ENCODE results near the gene HACD1. TPM values are rescaled to one million over a fixed set of nuclear protein-coding genes. Genes with fewer than 3 reads are reported as not detected.
A peak's percentile ranks its signal among the peaks of the same experiment; 100 is the strongest.
"Not testable (repeated sequence)": the region's sequence is repeated elsewhere in the genome, so short reads cannot be mapped to it uniquely, and the experiment has no call there.

HACD1 gene
- total RNA-seq, 1 donor from 2014 or later, result 17.5 TPM

DNA sequence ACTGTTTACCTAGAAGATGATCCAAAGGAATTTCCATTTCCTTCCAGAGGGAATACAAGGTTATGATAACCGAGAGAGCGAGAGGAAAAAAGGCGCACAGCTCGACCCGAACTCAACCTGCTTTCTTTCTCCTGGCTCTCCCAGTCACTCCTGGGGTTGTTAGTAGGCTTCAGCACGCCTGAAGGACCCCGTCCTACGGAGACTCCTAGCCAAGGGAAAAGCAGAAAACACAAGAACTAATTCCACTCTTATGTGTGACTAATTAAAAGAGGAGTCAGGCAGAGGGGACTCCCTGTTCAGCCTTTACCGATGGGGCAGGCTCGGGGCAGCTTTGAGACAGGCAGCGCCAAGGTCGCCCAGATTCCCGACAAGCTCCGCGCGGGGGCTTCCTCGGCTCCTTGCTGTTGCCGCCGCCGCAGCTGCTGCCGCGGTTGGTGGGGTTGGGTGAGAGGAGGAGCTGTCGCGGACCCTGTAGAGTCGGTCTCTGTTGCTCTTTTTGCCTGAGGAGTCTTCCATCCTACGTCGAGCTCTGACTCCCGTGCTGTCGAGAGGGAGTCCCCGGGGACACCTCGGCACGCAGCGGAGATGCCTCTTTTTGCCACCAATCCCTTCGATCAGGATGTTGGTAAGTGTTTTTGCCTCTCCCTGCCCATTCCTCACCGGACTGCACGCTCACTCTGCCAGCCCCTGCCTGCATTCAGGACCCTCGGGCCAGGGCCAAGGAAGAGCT, 26.7 kb upstream of the HACD1 start, which contains the start of gene STAM:
STAM (plus strand) TSS at position 397 of the 730 bp plus-strand sequence; CDS start at position 586, 189 bp downstream.
- peak; percentile 92 to 96 for DNase-seq (ENCODE audit: low read depth in 2 of 2)

DNA sequence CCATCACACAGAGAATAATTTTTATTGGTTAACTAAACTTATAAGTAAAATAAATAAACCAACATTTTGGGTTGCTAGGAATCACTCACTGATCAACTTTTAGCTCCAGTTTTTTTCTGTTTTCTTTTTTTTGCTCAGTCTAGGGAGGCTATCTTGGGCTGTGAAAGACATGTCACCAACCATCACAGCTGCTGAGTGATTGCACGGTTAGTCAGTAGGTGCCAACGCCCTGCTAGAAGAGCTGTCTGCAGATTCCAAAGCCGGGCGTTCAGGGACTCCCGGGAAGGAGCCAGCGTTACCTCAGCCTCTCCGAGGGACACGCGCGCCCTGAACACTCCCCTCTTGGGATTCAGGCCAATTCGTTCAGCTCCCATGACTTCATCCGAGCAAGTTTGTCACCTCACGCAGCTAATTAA, 26.2 kb upstream of the HACD1 start:
- peak in 1 of 2 donors; percentile 87 for DNase-seq (ENCODE audit: low read depth in 2 of 2)

DNA sequence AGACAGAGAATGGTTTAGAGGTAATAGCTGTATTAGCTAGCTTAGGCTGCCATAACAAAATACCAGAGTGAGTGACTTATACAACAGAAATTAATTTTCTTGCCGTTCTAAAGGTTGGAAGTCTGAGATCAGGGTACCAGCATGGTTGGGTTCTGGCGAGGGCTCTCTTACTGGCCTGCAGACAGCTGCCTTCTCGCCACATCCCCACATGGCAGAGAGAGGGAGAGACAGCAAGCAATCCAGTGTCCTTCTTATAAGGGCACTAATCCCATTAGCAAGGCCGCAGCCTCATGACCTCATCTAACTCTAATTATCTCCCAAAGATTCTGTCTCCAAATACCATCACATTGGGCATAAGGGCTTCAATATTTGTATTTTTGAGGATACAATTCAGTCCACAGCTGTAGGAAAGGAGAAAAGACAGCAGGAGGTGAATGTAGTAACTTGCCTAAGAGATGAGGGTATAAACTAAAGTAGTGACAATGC, 23.2 kb upstream of the HACD1 start:
- no peak for DNase-seq (ENCODE audit: low read depth in 2 of 2)

DNA sequence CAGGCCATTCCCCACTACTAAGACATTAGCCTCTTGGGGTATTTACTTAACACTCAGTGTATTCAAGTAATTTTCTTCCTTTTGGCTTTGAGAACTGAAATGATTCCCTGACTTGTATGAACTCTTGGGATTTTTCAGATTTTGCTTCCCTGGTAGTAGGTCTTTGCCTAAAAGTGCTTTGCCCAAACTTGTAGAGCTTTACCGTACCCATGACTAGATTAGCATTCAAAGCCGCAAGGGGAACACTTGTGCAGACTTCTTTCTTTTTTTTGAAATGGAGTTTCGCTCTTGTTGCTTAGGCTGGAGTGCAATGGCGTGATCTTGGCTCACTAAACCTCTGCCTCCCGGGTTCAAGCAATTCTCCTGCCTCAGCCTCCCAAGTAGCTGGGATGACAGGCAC, 20.7 kb upstream of the HACD1 start:
- DNase-seq (ENCODE audit: low read depth in 2 of 2), result no peak

DNA sequence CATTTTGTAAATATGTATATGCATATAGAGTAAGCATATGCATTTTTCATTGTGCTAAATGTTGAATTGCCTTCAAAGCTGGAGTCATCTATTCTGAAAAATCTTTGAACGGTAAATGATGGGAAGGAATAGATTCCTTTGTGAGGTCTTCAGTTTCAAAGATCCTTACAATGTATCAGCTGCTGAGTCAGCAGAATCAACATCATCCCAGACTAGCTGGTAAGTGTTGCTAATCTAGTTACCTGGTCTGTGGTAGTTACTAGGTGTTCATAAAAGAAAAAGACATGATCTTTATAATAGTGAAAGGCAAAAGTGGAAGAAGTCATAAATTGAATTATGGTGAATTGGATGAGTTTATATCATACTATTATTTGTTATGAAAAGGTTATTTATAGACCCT, 16.2 kb upstream of the HACD1 start:
- DNase-seq (ENCODE audit: low read depth in 2 of 2), result no peak

DNA sequence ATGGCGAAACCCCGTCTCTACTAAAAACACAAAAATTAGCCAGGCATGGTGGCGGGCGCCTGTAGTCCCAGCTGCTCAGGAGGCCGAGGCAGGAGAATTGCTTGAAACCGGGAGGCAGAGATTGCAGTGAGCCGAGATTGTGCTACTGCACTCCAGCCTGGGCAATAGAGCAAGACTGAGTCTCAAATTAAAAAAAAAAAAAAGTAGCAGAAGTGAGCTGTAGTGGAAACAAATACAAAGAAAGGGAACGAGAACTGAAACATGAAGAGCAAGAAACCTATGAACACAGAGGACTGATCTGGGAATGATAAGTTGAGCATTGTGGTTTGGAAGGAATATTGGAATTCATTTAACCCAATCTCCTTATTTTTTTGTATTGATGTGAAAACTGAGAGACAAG, 15.4 kb upstream of the HACD1 start:
- not testable (repeated sequence) for DNase-seq (ENCODE audit: low read depth in 2 of 2)

DNA sequence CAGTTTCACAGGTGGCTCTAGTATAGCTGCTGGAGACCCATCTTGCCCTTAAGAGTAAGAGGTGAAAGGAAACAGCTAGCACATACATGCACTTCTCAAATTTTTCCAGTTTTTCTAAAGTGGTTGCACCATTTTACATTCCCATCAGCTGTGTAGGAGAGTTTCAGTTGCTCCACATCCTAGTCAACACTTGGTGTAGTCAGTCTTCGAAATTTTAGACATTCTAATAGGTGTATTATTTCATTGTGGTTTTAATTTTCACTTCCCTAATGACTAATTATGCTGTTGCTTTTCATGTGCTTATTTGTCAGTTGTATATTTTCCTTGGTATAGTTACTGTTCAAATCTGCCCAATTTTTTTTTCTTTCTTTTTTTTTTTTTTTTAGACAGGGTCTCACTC, 9.5 kb upstream of the HACD1 start:
- DNase-seq (ENCODE audit: low read depth in 2 of 2), result no peak

DNA sequence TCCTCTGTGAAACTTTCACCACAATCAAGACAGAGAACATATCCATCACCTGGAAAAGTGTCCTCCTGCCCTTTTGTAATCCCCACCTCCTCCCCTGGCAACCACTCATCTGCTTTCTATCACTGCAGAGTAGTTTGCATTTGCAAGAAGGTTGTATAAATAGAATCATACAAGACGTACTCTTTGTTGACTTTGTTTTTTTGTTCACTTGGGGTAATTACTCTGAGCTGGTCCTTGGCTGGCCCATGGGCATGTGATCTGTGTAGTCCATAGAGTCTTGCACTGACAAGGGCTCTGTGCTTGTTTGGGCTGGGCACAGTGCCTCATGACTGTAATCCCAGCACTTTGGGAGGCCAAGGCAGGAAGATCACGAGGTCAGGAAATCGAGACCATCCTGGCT, 7.8 kb upstream of the HACD1 start:
- DNase-seq (ENCODE audit: low read depth in 2 of 2), result no peak

DNA sequence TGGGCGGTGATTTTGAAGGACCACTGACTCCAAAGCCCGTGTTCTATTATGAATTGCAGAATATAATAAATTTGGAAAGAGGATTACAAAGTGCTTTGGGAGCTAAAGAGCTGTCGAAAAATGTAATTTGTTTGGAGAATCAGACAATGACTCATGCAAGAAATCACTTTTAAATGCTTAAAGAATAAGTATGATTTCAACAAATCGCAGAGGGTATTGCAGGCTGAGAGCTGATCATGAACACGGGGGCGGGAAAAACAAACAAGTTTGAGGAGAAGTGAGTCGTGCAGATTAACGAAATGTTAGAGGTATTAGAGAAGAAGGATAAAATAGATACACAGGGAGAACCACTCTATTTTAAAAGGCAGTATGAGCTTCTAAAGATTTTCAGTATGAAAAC, 4.9 kb upstream of the HACD1 start:
- no peak for DNase-seq (ENCODE audit: low read depth in 2 of 2)

DNA sequence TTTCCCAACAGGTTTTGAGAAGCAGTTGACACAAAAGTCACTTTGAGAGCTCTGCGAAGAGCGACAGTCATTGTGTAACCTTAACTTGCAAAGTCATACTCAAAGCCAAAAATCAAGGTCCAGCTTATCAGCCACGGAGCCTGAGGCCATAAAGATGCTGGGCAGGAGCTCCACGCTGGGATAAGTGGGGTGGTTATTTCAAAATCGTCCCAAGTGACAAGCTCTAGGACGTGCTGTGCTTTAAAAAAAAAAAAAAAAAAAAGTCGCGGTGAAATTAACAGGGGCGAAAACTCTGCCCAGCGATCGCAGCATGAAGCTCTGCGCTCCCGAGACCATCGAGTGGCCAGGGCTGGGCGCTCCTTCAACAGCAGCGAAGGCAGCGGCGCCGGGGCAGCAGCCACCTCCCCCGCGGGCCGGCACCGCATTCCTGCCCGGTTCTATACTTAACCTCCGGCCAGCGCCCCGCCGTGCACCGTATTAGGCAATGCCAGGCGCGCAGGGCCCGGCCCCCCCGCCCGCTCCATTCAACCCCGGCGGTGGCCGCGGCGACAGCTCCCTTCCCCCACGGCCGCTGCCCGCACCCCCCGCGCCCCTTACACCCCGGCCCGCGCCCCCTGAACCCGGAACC, 657 bp downstream of the HACD1 start:
- peak; percentile 61 to 63 for DNase-seq (ENCODE audit: low read depth in 2 of 2)

DNA sequence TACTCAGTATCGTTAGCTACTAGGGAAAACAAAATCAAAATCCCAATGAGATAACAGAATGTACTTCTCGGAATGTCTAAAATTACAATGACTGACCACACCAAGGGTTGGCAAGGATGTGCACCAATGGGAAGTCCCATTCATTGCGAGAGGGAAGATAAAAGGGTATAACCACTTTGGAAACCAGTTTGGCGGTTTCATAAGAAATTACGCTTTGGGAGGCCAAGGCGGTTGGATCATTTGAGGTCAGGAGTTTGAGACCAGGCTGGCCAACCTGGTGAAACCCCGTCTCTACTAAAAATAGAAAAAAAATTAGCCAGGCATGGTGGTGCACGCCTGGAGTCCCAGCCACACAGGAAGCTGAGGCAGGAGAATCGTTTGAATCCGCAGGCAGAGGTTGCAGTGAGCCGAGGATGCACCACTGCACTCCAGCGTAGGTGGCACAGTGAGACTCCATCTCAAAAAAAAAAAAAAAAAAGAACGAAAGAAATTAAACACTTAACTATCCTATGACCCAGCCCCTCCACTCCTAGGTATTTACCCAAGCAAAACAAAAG, 7.6 kb downstream of the HACD1 start:
- no peak for DNase-seq (ENCODE audit: low read depth in 2 of 2)

DNA sequence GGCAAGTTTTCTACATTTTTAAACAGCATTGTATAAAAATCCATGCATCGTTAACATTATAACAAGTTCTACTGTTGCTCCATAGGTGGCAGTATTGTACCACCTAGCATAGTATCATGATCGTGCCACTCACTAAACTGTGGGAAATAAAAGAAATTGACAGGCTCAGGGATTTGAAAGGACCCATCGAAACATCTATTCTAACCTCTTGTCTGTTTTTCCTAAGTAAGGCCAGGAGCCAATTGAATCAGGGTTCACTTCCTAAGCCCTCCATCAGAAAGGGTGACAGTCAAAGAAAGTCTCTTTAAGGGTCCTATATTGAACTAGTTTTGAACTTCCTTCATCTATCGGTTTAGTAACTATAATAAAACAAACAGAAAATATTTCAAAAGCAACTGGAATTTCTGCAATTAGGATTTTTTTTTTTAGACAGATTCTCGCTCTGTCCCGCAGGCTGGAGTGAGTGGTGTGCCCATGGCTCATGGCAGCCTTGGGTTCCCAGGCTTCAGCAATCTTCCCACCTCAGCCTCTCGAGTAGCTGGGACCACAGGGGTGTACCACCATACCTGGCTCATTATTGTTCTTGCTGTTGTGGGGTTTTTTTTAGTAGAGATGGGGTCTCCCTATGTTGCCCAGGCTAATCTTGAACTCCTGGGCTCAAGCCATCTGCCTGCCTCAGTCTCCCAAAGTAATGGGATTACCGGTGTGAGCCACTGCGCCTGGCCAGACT, 9.4 kb downstream of the HACD1 start:
- DNase-seq (ENCODE audit: low read depth in 2 of 2), result peak; percentile 69 to 81

DNA sequence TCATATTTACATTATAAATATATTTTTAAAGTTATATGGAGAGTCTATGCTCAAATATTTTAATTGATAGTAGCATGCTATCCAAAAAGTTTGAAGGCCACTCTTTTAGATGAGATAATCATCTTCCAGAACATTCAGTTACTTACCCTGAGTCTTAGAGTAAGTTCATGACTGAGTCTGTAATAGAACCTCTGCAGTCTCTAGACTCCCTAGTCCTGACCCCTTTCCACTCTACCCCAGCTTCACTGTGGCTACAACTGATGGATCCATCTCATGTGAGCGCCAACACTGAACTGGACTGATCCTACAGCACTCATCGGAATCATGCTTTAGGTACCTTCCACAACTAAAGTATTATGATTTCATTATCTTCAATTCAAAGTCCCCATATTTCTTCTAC, 10.1 kb downstream of the HACD1 start:
- DNase-seq (ENCODE audit: low read depth in 2 of 2), result no peak

DNA sequence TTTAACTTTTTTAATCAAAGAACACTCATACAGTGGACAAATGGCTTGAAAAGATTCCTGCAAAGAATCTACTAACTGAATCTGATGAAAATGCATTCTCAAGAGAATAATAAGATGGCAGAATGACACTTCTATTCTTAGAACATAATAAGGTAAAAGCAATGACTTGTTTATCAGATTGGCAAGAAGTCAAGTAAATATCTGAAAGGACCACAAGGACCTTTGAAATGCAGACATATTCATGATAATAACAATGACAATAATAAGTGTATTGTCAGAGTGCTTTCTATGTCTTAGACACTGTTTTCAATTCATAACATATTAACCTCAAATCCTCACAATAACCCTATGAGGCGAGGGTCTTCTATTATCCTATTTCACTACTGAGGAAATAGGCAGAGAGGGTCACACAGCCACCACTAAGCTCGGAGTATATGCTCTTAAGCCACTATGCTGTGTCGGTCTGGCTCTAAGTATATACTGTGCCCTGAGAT, 10.6 kb downstream of the HACD1 start:
- DNase-seq (ENCODE audit: low read depth in 2 of 2), result no peak

DNA sequence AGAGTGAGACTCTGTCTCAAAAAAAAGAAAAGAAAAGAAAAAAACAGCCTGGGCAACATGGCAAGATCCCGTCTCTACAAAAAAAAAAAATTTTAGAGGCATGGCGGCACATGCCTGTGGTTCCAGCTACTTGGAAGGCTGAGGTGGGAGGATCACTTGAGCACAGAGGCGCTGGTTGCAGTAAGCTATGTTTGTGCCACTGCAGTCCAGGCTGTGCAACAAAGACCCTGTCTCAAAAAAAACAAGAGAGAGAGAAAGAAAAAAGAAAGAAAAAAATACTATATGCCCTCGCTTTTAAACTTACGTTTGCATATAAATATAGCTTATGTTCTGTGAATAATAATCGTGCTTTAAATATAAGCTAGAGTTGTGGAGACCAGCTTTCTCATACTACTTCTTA, 11.2 kb downstream of the HACD1 start:
- no peak for DNase-seq (ENCODE audit: low read depth in 2 of 2)

DNA sequence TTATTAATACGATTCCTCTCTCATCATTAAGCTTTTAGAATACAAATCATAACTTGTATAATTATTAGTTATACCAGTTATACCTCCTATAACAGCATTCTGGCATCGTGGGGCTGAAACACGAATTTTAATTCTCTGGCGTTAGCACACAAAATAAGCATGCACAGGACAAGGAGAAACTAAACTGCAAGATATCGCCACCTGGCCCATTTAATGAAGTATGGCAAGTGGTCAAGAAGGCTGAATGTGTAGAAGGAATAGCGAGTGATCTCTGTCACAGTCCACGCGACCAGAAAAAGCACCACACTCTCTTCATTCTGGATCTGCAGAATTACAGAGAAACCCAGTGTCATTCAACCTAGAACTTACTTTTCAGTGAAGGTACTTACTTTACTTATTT, 18.1 kb downstream of the HACD1 start:
- DNase-seq (ENCODE audit: low read depth in 2 of 2), result peak; percentile 64 to 68

DNA sequence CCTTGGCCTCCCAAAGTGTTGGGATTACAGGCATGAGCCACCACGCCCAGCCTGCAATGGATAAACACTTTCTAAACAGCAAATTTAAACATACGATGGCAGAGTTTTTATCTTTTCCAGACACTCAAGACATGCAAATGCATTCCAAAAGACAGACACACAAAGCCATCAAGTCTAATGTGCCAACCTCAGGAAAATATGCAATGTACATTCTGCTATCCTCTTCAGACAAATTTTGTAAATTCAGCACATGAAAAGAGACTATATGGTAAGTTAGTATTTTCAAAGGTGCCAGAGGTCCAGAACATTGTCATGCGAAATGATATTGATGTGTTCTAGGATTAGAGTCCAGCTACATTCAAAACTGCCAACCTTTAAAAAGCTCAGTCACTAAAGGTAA, 19.8 kb downstream of the HACD1 start:
- DNase-seq (ENCODE audit: low read depth in 2 of 2), result no peak

DNA sequence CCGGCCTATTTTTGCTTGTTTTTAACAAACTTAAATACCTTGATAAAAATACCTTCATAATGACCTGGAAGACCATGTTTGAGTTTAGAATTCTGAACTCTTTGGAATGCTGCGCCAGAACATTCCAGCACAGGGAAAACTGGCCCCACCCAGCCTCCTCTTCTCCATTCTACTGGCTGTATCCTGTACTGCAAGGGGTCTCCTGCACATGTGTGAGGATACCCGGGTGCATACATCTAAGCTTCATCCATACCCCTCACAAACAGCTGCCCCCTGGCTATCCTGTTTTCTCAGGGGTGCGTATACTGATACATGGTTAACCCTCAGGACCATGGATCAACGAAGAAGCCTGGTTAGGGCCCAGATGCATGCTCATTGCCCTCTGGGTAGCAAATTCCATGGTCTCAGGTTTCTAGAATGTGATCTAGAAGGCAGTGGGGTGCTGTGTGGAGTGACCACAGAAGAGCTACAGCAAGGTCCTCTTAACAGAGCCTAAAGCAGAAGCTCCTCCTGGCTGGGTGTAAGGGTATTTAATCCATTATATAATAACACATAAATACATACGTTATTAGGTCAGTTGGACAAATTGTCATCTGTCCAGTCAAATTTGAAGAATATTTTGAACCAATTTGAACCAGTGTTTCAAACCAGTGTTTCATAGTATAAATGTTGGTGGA, 26.1 kb downstream of the HACD1 start:
- no peak for DNase-seq (ENCODE audit: low read depth in 2 of 2)

DNA sequence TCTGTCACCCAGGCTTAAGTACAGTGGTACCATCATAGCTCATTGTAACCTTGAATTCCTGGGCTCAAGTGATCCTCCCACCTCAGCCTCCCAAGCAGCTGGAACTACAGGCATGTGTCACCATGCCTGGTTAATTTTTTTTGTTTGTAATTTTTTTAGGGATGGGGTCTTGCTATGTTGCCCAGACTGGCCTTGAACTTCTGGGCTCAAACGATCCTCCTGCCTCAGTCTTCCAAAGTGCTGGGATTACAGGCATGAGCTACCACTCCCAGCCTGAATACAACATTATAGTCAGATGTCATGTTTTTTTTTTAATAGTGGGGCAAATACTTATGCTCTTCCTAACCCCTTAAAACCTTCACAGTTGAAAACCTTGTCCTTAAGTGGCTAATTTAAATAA, 27.9 kb downstream of the HACD1 start:
- DNase-seq (ENCODE audit: low read depth in 2 of 2), result not testable (repeated sequence)

DNA sequence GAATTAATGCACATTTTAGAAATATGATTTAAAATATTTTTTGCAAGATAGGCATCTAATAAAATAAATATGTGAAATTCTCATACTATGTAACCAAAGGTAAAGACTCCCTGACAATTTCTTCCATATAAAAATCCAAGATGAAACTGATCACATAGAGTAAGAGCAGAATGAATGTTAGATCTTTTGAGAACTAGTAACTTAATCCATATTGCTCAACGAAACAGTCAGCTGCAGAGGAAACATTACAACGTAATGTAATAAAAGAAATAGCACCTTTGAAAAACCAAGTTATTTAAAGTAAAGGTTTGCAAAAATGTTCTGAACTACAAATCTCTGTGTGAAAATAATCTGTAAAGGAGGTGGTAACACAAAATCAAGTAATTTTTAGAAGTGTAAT, 28.8 kb downstream of the HACD1 start:
- no peak for DNase-seq (ENCODE audit: low read depth in 2 of 2)

DNA sequence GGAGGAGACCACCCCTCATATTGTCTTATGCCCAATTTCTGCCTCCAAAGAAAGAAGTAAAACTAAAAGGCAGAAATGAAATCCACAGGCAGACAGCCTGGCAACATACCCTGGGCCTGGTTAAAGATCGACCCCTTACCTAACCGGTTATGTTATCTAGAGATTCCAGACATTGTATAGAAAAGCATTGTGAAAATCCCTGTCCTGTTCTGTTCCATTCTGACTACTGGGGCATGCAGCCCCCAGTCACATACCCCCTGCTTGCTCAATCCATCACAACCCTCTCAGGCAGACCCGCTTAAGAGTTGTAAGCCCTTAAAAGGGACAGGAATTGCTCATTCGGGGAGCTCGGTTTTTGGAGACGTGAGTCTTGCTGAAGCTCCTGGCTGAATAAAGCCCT, 29.9 kb downstream of the HACD1 start:
- not testable (repeated sequence) for DNase-seq (ENCODE audit: low read depth in 2 of 2)

Measured in lung microvascular endothelial cell (primary cell).